GM12891 (cell line): ENCODE results near the gene LOXL4.

Experiments used
- POLR2A ChIP-seq: IDR thresholded peaks from 2 replicates; pipeline ENCODE4 v1.6.1; 2011; ENCODE audit warnings: low read depth, low read length, control low read depth
- POU2F2 ChIP-seq: IDR thresholded peaks from 2 replicates; pipeline ENCODE4 v1.6.1; 2011; ENCODE audit warnings: low read depth, mild to moderate bottlenecking, control low read depth, low read length, moderate library complexity

GRCh38 chr10:98260350-98260749 lies 7.6 kb downstream of the LOXL4 start:
- no peak for TF ChIP-seq POLR2A
- no peak for TF ChIP-seq POU2F2
